ELR (cell line): ENCODE measurements around the gene HSPA1L.
"Not testable (repeated sequence)": the region's sequence is repeated elsewhere in the genome, so short reads cannot be mapped to it uniquely, and the experiment has no call there.

Source experiments
- DNase-seq: peaks from one replicate; pipeline ENCODE4 v3.0.0-alpha.2; 2015; ENCODE audit warnings: low read depth

HSPA1L gene

DNA sequence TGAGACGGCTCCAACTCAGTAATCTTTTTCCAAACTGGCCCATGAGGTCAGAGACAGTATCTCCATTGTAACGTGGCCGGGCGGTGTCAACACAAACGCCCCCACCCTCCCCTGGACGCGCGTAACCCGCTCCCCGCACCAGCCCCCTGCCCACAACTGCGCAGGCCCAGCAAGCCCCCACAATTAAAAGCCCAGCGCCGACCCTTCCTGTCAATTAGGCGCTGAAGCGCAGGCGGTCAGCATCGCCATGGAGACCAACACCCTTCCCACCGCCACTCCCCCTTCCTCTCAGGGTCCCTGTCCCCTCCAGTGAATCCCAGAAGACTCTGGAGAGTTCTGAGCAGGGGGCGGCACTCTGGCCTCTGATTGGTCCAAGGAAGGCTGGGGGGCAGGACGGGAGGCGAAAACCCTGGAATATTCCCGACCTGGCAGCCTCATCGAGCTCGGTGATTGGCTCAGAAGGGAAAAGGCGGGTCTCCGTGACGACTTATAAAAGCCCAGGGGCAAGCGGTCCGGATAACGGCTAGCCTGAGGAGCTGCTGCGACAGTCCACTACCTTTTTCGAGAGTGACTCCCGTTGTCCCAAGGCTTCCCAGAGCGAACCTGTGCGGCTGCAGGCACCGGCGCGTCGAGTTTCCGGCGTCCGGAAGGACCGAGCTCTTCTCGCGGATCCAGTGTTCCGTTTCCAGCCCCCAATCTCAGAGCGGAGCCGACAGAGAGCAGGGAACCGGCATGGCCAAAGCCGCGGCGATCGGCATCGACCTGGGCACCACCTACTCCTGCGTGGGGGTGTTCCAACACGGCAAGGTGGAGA is at the start of gene HSPA1L, which contains the start of gene HSPA1A:
Gene HSPA1L, minus strand, starts transcription at position 259 of the 814 bp plus-strand sequence. CDS start 3,311 bp downstream, outside the sequence.
Gene HSPA1A, plus strand, starts transcription at position 519 of the 814 bp plus-strand sequence. Its CDS starts 214 bp downstream, at position 733.
- peak; percentile 95 for DNase-seq

DNA sequence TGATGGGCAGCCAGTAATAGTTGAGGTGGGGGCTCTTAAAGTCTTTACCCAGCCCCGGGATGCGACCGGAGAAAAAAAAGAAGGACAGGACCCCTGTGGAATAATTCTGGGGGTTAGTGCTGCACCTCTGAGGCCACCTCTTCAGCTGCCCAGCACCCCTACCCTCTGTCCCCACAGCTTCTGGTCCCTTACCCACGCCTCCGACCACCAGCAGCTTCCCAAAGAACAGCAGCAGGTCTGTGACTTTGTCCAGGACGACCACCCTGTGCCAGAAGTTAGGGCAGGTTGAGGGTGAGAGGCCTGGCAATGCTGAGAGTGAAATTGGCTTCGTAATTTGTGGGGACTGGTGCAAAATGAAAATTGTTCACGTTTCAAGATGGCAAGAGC is 49.7 kb upstream of the HSPA1L start:
- no peak for DNase-seq

DNA sequence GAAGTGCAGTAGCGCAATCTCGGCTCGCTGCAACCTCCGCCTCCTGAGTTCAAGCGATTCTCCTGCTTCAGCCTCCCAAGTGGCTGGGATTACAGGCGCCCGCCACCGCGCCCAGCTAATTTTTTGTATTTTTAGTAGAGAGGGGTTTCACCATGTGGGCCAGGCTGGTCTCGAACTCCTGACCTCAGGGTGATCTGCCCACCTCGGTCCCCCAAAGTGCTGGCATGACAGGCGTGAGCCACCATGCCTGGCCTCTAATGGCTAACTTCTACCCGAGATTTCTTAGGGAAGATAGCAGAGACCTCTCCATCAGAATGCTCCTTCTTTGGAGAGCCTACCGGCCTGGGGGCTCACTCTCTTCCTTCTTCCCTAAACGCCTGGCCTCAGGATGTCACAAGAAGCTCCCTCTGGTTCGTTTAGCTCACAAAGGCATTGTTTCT is 49.1 kb upstream of the HSPA1L start:
- DNase-seq = not testable (repeated sequence)

DNA sequence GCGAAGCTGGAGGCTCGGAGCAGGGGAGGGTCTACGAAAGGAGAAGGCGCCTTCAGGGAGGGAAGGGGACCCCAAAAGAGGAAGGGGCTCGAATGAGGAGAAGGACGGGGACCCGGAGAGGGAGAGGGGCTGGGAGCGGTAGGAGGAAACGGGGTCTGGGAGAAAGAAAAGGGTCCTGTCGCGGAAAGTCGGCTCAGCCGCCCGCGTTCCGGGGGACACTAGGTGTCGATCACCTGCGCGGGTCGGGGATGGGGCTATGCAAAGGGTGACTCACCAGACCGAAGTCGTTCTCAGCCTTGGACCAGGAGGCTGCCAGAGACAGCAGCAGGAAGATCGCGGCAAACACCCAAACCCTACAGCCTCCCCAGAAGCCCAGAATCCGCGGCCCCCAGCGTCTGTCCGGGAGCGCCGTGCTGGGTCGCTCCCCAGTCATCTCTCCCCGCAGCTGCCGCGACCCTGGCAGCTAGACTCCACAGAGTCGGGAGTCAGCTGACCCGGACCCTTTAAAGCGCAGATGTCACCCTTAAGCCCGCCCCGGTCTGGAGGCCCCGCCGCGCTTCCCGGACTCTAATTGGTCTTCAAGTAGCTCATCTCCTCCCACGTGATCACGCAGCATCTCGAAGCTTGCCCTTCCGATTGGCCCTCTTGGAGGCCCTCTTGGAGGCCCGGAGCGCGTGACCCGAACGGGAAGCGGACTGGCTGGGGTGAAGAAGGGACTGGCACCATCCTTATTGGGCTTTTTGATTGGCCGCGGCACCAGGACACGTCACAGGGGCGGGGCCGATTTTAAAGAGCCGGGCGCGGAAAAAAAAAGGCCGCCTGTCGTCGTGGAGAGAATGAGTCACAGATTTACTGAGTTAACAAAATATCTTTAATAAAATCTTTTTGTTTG is 47.5 kb upstream of the HSPA1L start, which contains the start of gene NEU1:
Gene NEU1, minus strand, starts transcription at position 478 of the 892 bp plus-strand sequence. Its CDS starts 45 bp downstream, at position 433.
- peak; percentile 100 for DNase-seq

DNA sequence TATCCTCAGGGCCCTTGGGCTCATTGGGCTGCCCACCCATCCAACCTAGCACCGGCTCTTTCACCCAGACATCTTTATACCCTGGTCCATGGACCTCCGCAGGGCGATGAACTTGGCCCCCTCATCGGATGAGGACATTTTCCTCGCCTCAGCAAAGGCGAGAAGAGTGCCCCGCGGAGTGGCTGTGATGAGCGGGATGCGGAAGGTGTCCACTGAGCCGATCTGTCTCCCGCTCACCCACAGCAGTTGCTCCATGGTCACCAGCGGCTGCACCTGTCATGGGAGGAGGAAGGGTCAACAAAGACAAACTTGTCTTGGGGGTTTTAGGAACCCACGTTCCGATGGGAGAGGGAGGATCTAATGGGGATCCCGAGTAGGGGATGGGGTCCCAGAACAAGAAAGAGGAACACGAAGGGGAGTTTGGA is 46.8 kb upstream of the HSPA1L start:
- no peak for DNase-seq

DNA sequence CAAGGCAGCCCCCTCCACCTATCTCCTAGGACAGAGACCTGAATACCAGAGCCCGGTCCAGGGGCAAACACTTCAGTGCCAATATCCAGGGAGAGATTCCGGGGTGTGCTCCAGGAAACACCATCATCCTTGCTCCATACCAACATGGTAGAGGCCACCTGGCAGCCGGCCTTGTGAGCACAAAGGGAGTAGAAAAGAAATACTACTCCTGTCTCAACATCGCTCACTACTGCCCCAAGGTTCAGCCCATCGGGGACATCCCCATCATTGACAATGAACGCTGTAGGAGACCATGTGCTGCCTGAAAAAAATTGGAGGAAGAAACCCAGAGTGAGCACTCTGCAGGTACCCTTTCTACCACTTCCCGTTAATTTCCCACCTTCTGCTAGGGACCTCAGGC is 46.1 kb upstream of the HSPA1L start:
- DNase-seq = no peak

DNA sequence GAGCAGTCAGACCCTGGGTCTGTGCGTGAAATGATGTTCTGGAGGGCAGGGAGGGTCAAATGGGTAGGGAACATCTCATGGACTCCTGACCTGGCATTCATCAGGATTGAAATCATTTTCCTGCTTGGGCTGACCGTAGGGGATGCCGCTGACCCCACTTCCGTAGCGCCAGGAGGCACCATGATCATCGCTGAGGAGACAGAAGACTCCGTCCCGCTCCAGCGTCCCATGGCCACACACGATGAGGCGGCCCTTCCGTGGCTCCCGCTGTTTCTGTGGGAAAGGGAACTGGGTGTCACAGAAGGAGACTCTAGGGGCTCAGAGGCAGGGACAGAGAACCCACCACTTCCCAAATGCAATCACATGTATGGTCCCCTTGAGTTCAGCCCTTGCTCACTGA is 45.3 kb upstream of the HSPA1L start:
- DNase-seq = no peak

DNA sequence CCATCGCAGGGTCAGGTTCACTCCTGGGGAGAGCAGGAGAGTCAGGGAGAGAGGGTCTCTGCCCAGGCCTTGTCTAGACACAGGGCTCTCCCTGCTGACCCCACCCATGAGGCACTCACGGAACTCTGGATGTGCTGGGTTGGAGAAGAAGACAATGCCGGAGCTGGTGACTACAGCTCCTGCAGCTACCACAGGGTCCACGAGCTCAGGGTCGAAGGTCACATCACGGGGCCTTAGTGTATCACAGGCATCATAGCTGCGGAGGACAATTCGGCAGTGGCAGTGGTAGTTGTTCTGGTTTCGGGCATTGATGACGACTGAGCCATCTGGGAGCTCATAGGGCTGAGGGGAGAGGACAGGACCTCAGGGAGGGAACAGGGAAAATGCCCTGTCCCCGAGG is 44.8 kb upstream of the HSPA1L start:
- DNase-seq = no peak

DNA sequence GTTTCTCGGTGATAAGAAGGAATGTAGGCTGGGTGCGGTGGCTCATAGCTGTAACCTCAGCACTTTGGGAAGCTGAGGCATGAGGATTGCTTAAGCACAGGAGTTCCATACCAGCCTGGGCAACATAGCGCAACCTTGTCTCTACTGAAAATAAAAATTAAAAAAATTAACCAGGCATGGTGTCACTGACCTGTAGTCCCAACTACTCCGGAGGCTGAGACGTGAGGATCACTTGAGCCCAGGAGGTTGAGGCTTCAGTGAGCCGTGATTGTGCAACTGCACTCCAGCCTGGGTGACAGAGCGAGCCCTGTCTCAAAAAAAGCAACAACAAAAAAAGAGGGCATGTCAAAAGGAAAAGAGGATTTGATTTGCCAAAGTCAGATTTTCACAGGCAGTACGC is 43.6 kb upstream of the HSPA1L start:
- no peak for DNase-seq

DNA sequence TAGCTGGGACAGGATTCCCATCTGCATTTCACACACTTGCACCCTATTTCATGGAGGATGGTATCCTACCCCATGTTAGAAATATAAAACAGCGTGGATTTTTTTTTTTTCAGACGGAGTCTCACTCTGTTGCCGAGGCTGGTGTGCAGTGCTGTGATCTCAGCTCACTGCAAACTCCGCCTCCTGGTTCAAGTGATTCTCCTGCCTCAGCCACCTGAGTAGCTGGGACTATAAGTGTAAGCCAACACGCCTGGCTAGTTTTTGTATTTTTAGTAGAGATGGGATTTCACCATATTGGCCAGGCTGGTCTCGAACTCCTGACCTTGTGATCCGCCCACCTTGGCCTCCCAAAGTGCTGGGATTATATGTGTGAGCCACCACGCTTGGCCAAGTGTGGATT is 42.7 kb upstream of the HSPA1L start:
- not testable (repeated sequence) for DNase-seq

DNA sequence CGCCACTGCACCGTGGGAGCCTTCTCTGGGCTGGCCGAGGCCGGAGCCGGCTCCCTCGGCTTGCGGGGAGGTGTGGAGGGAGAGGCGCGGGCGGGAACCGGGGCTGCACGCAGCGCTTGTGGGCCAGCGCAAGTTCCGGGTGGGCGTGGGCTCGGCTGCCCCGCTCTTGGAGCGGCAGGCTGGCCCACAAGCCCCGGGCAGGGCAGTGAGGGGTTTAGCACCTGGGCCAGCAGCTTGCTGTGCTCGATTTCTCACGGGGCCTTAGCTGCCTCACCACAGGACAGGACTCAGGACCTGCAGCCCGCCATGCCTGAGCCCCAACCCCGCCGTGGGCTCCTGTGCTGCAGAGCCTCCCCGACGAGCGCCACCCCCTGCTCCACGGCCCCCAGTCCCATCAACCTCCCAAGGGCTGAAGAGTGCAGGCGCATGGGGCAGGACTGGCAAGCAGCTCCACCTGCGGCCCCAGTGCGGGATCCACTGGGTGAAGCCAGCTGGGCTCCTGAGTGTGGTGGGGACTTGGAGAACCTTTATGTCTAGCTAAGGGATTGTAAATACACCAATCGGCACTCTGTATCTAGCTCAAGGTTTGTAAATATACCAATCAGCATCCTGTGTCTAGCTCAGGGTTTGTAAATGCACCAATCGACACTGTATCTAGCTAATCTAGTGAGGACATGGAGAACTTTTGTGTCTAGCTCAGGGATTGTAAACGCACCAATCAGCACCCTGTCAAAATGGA is 37.1 kb upstream of the HSPA1L start:
- DNase-seq = not testable (repeated sequence)

DNA sequence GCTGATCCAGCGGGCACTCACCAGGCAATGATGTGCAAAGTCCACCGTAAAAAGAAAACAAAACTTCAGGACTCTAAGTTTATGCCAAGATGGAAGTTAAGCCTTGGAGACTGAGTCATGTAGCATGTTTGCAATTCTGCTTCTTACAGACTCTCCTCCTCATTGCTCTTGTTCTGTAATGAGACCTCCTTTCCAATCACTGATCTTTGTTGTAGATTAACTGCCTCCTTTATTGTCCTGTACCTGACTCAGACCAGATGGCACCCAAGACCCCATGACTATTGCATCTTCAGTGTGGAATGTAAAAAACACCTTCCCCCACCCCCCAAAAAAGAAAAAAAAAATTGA is 36.4 kb upstream of the HSPA1L start:
- no peak for DNase-seq

DNA sequence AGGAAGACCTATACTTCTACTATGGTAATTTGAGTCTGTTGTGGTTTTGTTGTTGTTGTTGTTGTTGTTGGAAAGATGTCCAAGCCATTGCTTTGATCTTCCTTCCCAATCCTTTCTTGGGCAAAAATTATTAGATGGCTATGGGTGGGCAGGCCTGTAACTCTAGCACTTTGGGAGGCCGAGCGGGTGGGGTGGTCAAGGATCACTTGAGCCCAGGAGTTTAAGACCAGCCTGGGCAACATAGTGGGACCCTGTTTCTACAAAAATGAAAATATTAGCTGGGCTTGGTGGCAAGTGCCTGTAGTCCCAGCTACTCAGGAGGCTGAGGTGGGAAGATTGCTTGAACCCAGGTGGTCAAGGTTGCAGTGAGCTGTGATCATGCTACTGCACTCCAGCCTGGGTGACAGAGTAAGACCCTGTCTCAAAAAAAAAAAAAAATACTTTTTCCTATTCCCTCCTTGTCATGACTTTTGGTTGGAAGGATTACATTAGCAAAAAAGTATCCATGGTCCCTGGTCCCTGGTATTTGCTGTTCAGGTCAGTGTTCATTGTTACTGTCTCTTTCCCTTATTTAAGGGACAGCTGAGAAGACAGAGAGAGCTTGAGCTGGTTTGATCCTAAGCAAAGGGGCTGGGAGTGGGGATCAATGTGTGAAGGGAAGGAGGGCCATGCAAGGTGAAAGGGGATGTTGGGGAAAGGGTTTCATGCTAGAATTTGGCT is 35.8 kb upstream of the HSPA1L start:
- DNase-seq = no peak

DNA sequence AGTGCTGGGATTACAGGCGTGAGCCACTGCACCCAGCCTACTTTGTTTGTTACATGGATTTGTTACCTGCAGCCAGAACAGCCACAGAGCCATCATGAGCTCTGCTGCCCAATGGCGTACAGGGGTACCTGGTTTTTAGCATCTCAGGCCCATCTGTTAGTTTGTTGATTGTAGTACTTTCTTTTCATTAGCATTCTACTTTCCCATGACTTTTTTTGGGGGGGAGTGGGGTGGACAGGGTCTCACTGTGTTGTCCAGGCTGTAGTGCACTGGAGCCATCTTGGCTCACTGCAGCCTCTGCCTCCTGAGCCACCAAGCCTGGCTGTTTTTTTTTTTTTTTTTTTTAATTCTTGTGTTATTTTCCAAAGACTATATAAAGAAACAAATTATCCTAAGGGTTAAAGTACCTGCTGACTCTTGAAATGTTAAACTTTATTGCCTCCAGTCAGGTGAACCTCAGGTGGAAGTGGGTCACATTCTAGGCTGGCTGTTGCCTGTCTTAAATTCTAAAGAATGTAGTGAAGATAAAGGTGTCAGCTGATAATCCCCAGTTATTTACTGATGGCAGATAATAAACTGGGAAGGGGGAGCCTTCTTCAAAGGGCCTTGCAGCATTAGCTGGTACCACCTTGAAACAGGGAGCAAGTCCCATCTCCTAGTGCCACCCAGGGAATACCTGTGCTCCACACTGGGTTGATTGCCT is 32.3 kb upstream of the HSPA1L start:
- DNase-seq = no peak

DNA sequence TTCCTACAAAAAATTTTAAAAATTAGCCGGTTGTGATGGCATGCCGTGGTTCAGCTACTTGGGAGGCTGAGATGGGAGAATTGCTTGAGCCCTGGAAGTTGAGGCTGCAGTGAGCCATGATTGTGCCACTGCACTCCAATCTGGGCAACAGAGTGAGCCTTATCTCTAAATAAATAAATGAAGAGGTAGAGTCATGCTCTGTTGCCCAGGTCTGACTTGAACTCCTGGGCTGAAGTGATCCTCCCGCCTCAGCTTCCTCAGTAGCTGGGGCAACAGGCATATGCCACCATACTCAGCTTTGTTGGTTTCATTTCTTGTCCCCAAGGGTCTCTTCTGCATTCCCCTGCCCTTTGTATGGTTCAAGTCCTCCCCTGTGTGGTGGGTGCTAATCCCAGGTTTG is 29.4 kb upstream of the HSPA1L start:
- DNase-seq = no peak

DNA sequence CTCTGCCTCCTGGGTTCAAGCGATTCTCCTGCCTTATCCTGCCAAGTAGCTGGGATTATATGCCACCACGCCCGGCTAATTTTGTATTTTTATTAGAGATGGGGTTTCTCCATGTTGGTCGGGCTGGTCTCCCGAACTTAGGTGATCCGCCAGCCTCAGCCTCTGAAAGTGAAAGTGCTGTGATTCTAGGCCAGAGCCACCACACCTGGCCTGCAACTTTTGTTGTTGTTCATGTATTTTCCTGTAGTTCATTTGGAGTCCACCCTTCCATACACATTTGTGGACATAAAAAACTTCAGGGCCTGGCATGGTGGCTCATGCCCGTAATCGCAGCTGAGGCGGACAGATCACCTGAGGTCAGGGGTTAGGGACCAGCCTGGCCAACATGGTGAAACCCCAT is 27.0 kb upstream of the HSPA1L start:
- DNase-seq = no peak

DNA sequence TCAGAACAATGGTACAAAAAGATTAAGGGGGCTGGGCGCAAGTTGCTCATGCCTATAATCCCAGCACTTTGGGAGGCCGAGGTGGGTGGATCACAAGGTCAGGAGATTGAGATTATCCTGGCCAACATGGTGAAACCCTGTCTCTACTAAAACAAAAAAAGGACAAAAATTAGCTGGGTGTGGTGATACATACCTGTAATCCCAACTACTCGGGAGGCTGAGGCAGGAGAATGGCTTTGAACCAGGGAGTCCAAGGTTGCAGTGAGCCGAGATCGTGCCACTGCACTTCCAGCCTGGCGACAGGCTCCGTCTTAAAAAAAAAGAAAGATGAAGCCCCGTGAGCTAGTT is 24.7 kb upstream of the HSPA1L start:
- not testable (repeated sequence) for DNase-seq

DNA sequence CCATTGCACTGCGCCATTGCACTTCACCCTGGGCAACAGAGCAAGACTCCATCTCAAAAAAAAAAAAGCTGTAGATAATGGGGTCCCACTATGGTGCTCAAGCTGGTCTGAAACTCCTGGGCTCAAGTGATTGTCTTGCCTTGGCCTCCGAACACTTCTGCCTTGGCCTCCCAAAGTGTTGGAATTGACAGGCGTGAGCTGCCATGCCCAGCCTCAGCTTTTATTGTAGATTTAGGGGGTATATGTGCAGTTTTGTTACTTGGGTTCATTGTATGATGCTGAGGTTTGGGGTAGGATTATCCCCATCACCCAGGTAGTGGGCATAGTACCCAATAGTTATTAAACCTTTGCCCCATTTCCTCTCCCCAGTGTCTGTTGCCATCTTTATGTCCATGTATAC is 23.9 kb upstream of the HSPA1L start:
- no peak for DNase-seq

DNA sequence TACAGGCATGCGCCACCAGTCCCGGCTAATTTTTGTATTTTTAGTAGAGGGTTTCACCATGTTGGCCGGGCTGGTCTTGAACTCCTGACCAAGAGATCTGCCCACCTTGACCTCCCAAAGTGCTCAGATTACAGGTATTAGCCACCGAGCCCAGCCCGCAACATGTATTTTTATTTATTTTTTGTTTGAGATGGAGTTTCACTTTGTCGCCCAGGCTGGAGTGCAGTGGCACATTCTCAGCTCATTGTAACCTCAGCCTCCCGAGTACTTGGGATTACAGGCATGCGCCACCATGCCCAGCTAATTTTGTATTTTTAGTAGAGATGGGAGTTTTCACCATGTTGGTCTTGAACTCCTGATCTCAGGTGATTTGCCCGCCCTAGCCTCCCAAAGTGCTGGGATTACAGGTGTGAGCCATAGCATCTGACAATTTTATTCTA is 23.1 kb upstream of the HSPA1L start:
- not testable (repeated sequence) for DNase-seq

DNA sequence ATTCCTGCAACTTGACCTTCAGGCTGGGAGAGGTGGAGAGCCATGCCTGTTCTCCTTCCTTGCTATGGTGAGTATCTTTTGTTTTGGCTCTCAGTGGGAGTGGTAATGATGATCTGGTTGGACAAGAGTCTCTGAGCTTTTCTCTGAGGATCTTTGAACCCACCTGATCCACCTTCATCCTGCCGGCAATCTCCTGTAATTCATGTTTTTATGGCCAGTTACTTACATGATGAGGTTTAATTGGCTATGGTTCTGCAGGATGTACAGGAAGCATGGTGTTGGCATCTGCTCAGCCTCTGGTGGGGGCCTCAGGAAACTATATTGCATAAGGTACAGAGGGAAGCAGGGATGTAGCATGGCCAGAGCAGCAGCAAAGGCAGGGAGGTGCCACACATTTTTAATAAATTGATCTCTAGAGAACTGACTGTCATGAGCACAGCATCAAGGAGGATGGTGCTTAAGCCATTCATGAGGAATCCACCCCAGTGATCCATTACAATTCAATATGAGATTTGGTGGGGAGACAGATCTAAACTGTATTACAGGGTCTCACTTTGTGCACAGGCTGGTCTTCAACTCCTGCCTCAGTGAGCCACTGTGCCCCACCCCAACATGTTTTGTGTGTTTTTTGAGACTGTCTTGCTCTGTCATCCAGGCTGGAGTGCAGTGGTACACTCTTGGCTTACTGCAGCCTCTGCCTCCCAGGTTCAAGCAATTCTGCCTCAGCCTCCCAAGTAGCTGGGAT is 22.5 kb upstream of the HSPA1L start:
- no peak for DNase-seq
